Stimulated activated CD4-positive, alpha-beta T cell treated with anti-CD3 and anti-CD28 coated beads, Interleukin-4, amount 100 ng/mL, for 48 hours (primary cell): ENCODE data around the gene LEPR.
"Not testable (repeated sequence)": the region's sequence is repeated elsewhere in the genome, so short reads cannot be mapped to it uniquely, and the experiment has no call there.

Source experiments
- DNase-seq, 2 donors: peaks; one replicate each; pipeline ENCODE4 v3.0.0-alpha.2; 2020; ENCODE audit warnings: low read depth in 2 of 2

LEPR gene

DNA sequence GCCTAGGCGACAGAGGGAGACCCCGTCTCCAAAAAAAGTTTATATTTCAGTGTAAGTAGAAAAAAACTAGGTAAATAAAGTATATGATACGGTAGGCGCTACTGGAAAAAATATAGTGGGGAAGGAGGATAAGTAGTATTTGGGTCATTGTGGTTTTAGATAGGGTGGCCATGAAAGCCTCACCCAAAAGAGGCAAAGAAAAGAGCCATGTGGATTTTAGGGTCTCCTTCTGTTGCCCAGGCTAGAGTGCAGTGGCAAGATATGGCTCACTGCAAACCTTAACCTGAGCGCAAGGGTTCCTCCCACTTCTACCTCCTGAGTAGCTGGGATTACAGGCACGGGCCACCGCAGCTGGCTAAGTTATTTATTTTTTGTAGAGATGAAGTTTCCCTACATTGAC lies 17.1 kb downstream of the LEPR start:
- no peak for DNase-seq

DNA sequence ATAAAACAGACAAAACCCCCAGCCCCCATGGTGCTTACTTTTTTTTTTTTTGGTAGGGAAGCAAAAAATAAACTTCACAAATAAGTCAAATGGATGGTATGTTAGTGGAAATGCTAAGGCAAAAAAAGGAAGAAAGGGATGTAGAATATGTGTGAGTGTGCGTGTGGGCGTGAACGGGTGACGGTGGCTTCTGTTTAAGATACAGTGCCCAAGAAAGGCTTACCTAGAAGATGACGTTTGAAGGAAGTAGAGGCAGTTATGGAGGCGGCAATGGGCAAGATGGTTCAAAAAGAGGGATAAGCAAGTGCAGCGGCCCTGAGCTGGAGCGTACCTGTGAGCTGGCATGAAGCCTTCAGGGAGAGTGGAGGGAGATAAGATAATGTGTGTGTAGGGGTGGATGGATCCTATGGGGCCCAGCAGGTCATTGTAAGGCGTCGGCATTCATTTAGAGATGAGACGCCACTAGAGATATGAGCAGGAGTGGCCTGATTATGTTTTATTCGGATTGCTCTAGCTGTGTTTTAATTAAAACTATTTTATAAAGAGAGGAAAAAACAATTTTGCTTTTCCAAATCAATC lies 19.9 kb downstream of the LEPR start:
- DNase-seq, result no peak

DNA sequence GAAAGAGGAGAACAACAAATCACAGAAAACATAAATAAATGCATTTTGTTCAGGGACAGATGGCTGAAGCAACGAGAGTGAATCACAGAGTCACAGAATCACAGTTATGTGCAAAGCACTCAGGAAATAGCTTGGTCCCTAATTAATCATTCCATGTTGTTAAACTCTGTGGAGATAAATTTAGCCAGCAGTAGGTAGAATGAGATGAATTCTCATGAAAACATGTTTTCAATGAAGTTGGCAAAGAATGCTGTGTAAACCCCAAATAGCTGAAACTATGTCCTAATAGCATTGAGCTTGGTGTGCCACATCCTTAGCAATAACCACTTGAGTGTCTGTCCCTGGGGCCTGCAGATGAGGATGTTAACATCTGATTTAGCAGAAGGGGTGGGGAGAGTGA lies 20.4 kb downstream of the LEPR start:
- DNase-seq, result no peak

DNA sequence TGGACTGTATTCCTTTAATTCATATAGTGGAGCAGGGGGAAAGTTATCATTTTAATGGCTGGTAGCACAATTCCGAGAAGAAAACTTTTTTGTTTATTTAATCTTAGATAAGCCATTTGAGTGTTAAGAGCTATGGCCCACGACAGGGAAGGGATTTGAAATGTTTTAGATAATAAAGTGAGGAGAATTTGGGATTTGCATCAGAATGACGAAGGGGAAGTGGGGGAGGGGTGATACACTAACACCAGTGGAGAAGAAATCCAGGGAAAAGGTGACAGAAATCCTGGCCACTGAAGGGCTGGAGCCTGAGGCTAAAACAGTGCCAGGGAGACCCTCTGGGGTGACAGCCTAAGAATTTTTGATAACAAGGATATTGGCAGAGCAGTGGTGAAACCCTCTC lies 21.0 kb downstream of the LEPR start:
- DNase-seq, result no peak

DNA sequence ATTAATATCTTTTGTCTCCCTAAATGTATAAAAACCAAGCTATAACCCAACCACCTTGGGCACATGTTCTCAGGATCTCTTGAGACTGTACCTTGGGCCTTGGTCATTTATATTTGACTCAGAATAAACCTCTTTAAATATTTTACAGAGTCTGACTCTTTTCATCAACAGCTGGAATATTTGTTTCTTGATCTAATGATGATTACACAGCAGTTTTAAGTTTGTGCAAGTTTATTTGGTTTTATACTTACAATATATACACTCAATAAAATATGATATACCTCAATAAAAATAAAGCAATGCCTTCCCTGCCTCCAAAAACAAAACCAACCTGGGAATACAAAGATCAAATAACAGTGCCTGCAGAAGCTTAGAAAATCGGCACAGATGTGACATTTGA lies 22.0 kb downstream of the LEPR start:
- DNase-seq, result no peak

DNA sequence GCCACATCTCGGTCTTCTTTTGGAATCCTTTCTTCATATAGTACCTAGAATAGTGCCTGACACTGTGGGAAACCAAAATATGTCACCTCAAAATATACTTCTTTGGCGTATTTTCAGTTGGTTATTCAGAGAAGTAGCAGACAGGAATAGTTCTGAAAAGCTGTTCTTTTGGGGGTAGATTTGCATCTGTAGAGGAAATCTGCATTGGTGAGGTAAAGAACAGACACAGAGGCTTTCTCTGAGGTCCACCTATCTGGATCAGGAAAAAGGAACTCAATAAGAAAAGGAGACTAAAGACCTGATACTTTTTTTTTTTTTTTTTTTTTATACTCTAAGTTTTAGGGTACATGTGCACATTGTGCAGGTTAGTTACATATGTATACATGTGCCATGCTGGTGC lies 23.2 kb downstream of the LEPR start:
- DNase-seq, result no peak

DNA sequence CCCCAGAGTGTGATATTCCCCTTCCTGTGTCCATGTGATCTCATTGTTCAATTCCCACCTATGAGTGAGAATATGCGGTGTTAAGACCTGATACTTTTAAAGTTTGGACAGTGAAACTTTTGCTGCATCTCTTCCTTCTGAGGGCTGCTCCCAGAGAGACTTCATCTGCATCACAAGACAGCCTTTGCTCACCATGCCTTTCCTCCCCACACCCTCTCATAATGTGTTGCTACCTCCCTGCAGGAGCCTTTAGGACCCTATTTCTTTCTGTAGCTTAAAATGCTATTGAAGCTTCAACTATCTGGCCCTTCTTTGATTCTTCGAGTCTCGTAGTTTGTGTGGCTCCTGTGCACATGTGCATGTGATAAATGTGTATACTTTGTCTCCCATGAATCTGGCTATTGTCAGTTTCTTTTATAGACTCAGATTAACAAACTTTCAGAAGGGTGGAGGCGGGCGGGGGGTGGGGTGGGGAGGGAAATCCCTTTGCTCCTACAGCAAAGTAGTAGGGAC lies 23.7 kb downstream of the LEPR start:
- DNase-seq, result no peak

DNA sequence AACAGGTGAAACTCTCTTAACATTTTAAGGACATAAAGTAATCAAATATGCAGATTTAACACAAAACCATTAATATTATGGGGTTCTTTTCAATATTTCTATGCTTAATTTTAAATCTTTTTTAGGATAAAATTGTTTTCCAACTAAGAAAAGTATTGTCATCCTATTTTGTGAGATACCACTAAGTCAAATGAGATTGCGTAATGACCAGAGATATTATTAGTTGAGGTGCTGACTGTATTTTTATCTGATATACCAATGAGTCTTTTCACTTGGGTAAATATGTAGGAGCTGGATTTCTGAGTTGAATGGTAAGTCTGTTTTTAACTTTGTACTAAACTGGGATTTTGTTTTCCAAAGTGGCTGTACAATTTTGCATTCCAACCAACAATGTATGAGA lies 25.4 kb downstream of the LEPR start:
- no peak for DNase-seq

DNA sequence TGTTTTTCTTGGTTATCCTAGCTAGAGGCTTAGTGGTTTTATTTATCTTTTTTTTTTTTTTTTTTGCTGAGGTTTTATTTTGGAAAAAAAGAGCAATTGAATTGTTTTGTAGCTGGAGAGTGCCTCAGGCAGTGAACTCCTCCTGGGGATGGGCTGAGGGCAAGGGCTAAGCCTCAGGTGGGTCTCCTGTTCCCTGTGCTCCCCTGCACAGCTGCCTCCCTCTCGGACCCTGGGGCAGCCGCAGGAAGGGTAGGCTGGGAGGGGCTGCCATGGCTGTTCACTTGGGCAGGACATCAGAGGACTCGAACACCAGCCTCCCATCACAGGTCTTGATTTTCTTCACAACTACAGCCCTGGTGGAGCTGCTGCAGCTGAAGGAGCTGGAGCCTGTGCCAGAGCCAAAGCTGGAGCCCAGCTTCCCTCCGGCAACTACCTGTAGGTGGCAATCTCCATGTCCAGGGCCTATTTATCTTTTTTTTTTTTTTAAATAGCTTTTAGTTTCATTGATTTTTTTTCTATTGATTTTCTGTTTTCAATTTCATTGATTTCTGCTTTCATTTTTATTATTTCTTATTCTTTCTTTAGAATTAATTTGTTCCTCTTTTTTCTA lies 28.9 kb downstream of the LEPR start:
- DNase-seq, result no peak

DNA sequence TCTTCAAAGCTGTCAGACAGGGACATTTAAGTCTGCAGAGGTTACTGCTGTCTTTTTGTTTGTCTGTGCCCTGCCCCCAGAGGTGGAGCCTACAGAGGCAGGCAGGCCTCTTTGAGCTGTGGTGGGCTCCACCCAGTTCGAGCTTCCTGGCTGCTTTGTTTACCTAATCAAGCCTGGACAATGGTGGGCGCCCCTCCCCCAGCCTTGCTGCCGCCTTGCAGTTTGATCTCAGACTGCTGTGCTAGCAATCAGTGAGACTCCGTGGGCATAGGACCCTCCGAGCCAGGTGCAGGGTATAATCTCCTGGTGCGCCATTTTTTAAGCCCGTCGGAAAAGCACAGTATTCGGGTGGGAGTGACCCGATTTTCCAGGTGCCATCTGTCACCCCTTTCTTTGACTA lies 35.2 kb downstream of the LEPR start:
- not testable (repeated sequence) for DNase-seq

DNA sequence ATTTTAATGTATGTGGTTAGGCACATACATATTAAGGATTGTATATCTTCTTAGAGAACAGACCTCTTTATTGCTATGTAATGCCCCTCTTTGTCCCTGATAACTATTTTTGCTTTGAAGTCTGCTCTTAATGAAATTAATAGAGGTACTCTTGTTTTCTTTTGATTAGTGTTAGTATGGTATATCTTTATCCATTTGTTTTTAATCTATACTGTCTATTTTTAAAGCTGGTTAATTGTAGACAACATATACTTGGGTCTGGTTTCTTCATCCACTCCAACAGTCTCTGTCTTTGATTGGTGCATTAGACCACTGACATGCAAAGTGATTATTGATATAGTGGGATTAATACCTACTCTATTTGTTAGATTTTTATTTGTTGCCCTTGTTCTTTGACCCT lies 36.0 kb downstream of the LEPR start:
- no peak for DNase-seq

DNA sequence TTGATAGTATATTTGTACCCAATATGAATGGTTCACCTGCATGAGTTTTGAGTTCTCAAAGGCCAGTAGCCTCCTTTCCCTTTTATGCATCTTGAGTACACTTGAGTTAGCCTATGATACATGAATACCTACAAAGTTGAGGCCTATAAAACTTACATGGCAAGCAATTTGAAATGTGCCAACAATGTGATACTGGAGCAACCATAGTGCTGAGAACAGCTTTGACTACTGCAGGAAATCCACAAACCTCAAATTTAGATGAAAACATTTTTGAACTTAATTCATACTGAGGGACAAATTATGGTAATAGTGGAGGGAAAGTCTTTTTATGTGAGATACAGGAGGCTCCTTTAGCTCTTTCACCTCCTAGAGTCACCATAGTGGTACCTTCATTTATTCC lies 37.4 kb downstream of the LEPR start:
- DNase-seq, result no peak

DNA sequence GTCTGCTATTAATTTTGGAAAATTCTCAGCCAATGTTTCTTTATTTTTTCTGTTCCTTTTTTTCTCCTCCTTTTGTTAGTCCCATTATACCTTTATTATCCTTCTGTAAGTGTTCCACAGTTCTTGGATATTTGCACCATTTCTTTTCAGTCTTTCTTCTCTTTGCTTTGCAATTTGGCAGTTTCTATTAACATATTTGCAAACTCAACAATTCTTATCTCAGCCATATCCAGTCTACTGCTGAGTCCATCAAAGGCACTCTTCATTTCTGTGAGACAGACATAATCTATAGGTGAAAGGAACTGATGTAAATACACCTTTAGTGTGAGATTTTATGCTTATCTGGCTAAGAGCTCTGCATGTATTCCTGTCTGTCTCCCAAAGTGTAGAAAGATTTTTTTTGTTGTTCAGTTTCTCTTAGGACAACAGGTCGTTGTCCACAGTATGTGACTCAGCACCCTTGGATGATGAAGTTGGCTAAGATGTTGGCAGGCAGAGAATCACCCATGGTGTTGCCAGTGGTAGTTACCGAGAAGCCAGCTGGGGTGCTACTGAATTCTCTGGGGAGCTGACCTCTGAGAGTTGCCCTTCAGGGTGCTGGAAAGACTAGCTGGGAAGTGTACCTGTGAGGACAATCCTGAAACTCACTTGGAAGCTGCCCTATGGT lies 38.4 kb downstream of the LEPR start:
- DNase-seq, result no peak

DNA sequence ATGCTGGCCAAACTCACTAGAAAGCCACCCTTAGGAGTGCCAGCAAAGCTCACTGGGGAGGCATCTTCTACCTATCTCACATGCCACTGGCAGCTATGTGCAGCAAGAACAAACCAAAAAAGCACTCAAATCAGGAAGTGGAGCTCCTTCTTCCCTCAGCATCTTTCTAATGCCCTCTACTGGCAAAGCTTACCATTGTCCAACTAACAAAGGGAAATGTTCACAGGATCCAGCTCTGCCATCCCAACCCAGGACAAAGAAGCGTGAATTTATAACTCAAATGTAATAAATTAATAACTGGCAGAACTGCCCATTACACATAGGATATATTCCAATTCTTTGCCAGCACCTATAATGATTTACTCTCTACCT lies 38.9 kb downstream of the LEPR start:
- no peak for DNase-seq

DNA sequence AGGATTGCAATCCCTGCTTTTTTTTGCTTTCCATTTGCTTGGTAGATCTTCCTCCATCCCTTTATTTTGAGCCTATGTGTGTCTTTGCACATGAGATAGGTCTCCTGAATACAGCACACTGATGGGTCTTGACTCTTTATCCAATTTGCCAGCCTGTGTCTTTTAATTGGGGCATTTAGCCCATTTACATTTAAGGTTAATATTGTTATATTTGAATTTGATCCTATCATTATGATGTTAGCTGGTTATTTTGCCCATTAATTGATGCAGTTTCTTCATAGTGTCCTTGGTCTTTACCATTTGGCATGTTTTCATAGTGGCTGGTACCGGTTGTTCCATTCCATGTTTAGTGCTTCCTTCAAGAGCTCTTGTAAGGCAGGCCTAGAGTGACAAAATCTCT lies 45.4 kb downstream of the LEPR start:
- not testable (repeated sequence) for DNase-seq

DNA sequence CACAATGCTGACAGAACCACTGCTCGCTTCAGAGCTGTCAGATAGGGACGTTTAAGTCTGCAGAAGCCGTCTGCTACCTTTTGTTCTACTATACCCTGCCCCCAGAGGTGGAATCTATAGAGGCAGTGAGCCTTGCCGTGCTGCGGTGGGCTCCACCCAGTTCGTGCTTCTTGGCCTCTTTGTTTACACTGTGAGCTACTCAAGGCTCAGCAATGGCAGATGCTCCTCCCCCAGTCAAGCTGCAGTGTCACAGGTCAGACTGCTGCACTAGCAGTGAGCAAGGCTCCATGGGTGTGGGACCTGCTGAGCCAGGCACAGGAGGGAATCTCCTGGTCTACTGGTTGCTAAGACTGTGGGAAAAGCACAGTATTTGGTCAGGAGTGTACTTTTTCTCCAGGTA lies 47.1 kb downstream of the LEPR start:
- DNase-seq, result no peak

DNA sequence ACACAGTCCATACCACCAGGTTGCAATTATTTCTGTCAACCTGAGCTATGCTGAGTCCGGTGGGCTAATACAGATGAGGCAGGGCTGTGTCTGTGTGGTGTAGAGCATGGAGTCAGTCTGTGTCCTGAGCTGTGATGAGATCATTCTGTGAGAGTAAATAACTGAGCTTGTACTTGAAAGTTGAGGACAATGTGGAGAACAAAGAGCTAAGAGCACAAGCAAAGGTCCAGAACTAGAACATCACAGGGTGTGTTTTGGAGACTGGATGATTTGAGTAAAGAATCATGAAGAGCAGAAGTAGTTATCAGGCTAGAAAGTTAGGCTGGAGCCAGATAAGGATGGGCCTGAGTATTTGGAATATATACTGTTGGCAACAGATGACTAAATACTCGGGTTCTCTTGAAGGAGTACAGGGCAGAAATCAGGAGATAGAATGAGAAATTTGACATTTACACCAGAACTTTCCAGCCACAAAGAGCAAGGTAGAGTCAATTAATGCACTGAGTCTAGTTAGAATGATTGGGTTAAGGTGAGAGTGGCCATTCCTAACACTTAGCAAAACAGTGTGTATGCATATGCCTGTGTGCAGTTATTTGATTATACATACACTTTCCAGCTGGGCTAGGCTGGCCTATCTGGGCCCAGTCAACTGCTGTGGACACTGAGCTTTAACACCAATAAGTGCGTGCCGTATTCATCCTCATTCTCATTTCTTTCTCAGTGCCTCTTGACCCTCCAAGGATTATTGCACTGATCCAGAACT lies 48.8 kb downstream of the LEPR start:
- DNase-seq, result no peak

DNA sequence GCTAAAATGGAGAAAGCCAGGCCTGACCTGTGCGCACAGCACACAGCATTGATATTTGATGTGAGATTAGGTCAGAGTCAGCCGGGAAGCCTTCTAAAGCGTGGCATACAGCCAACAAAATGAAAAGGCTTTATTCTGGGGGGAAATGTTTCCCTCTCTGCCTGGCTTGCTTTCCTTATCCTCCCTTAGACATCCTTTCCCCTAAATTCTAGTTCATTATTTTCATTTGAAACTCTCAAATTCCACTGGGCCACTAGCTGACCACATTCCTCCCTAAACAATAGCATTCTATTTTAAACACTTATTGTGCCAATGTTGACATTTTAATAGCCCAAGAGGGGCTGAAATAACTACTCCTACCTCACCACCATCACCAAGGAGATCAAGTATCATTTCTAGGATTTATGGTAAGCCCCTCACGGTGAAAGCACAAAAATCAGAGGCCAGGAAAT lies 49.4 kb downstream of the LEPR start:
- no peak for DNase-seq
